SH-SY5Y (cell line): ENCODE measurements around the gene LEPR.

Experiments used
- GATA2 ChIP-seq: IDR thresholded peaks from 2 replicates; pipeline ENCODE4 v1.6.1; 2011; ENCODE audit warnings: mild to moderate bottlenecking, low read depth, low read length
- GATA3 ChIP-seq: IDR thresholded peaks from 2 replicates; pipeline ENCODE4 v1.6.1; 2011; ENCODE audit warnings: low read depth, mild to moderate bottlenecking, low read length, moderate library complexity

- TF ChIP-seq GATA3 (no peak), GATA2 (0 out of 2 replicates have a peak, but pooled peaks have one; percentile 35)
Observed at GRCh38 chr1:65469889-65470340, 49.4 kb downstream of the LEPR start.
